PFSK-1 (cell line): ENCODE data around the gene H6PD.

Source experiments
- POLR2AphosphoS5 ChIP-seq: IDR thresholded peaks from 2 replicates; pipeline ENCODE4 v1.6.1; 2012; ENCODE audit warnings: low read depth, mild to moderate bottlenecking, control low read depth, low read length, moderate library complexity
- SIN3A ChIP-seq: IDR thresholded peaks from 2 replicates; pipeline ENCODE4 v1.6.1; 2012; ENCODE audit warnings: mild to moderate bottlenecking, low read length, moderate library complexity, borderline replicate concordance; ENCODE audit not compliant: insufficient read depth
- TAF1 ChIP-seq: IDR thresholded peaks from 2 replicates; pipeline ENCODE4 v1.6.1; 2012; ENCODE audit warnings: low read length, control low read depth, borderline replicate concordance; ENCODE audit not compliant: insufficient read depth
- TF ChIP-seq, protein P1 (sequence below), 2 experiments: IDR thresholded peaks; 2 replicates each; pipeline versions ENCODE4 v1.6.1 to v1.8.0; 2011 to 2012; ENCODE audit warnings: low read depth in 2 of 2, low read length in 2 of 2, control low read depth in 1 of 2, inconsistent platforms in 1 of 2, mild to moderate bottlenecking in 1 of 2, moderate library complexity in 1 of 2; ENCODE audit not compliant: insufficient read depth in 1 of 2

DNA sequence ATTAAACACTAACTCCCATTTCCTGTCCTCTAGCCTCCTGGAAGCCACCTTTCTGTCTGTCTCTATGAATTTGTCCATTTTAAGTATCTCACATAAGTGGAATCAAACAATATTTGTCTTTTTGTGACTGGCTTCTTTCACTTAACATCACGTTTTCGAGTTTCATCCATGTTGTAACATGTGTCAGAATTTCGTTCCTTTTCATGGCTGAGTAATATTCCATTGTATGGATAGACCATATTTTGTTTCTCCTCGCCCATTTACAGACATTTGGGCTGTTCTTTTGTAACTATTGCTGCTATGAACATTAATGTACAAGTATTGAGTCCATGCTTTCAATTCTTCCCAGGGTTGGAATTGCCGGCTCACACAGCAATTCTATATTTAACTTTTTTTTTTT lies 15.7 kb upstream of the H6PD start:
- no peak for TF ChIP-seq SIN3A
- TF ChIP-seq POLR2AphosphoS5: no peak
- TF ChIP-seq TAF1: no peak
- TF ChIP-seq, protein P1, sequence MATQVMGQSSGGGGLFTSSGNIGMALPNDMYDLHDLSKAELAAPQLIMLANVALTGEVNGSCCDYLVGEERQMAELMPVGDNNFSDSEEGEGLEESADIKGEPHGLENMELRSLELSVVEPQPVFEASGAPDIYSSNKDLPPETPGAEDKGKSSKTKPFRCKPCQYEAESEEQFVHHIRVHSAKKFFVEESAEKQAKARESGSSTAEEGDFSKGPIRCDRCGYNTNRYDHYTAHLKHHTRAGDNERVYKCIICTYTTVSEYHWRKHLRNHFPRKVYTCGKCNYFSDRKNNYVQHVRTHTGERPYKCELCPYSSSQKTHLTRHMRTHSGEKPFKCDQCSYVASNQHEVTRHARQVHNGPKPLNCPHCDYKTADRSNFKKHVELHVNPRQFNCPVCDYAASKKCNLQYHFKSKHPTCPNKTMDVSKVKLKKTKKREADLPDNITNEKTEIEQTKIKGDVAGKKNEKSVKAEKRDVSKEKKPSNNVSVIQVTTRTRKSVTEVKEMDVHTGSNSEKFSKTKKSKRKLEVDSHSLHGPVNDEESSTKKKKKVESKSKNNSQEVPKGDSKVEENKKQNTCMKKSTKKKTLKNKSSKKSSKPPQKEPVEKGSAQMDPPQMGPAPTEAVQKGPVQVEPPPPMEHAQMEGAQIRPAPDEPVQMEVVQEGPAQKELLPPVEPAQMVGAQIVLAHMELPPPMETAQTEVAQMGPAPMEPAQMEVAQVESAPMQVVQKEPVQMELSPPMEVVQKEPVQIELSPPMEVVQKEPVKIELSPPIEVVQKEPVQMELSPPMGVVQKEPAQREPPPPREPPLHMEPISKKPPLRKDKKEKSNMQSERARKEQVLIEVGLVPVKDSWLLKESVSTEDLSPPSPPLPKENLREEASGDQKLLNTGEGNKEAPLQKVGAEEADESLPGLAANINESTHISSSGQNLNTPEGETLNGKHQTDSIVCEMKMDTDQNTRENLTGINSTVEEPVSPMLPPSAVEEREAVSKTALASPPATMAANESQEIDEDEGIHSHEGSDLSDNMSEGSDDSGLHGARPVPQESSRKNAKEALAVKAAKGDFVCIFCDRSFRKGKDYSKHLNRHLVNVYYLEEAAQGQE (IDR thresholded peaks at IDR 0.05; ENCODE audit: insufficient read depth in 1 of 2, low read depth in 2 of 2, low read length in 2 of 2): no peak
